Measurements from ENCODE around the gene CCDC17.

DNA sequence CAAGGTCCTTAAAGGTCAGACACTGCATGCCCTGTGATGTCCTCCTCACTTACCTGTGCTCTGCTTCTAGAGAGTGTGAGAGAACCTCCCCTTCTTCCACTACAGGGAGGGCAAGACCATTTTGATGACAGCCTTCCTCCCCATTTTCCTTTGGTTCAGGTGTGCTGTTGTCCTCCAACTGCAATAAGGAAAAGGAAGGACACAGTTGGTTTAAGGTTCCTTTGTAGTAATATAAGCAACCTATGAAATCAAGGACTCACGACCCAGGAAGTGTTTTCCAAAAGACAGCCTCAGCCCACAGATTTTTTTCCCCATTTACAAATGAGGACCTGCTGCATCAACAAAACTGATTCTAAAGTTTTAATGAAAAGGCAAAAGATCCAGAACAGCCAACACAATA, 6.6 kb upstream of the CCDC17 start:
- TF ChIP-seq POLR2A (IDR thresholded peaks at IDR 0.05; ENCODE audit: control extremely low read depth in 1 of 2, low read depth in 2 of 2, low read length in 2 of 2) (no peak), CTCF (IDR thresholded peaks at IDR 0.05; ENCODE audit: control extremely low read depth in 1 of 3, insufficient read depth in 1 of 3, low read depth in 1 of 3, low read length in 3 of 3) (no peak), TAF1 (IDR thresholded peaks at IDR 0.05; ENCODE audit: low read depth, low read length) (no peak), ZNF274 (IDR thresholded peaks at IDR 0.05; ENCODE audit: borderline replicate concordance, extremely low read depth, low read length) (no peak), YY1 (IDR thresholded peaks at IDR 0.05; ENCODE audit: low read depth, low read length) (no peak), TBP (IDR thresholded peaks at IDR 0.05; ENCODE audit: low read depth, low read length) (no peak), RXRA (IDR thresholded peaks at IDR 0.05; ENCODE audit: insufficient read depth, low read depth, low read length) (no peak), BACH1 (IDR thresholded peaks at IDR 0.05; ENCODE audit: low read length) (no peak), SAP30 (IDR thresholded peaks at IDR 0.05; ENCODE audit: insufficient read depth, insufficient replicate concordance, low read length) (no peak), GTF2F1 (IDR thresholded peaks at IDR 0.05; ENCODE audit: borderline replicate concordance, low read depth, low read length) (no peak)
- TF ChIP-seq, protein P1, sequence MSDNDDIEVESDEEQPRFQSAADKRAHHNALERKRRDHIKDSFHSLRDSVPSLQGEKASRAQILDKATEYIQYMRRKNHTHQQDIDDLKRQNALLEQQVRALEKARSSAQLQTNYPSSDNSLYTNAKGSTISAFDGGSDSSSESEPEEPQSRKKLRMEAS (IDR thresholded peaks at IDR 0.05): no peak
